ENCODE data around the gene BRAF.

Gene BRAF

GRCh38 chr7:140889150-140889549, 35.6 kb downstream of the BRAF start:
- H3K27ac ChIP-seq (ENCODE audit: low read length): no peak overlapping the region
- peaks cover 82% of the 10 kb centered on the region for H3K79me2 ChIP-seq (ENCODE audit: low read length)
- H3K4me2 ChIP-seq (ENCODE audit: low read depth, low read length): no peak overlapping the region

GRCh38 chr7:140888087-140888486, 36.6 kb downstream of the BRAF start:
- Histone ChIP-seq H3K4me3 (ENCODE audit: low read length) (no peak overlapping the region), H3K9me3 (replicated peaks; ENCODE audit: insufficient read depth, low read length) (no peaks in the 10 kb centered on the region), H3K9ac (ENCODE audit: low read length) (no peak overlapping the region), H3K79me2 (ENCODE audit: low read length) (peaks cover 78% of the 10 kb centered on the region), H2AFZ (ENCODE audit: low read length) (no peak overlapping the region), H4K20me1 (ENCODE audit: insufficient read depth, low read length) (no peaks in the 10 kb centered on the region; the same call in 1 of the 2 replicates), H3K27ac (ENCODE audit: low read length) (no peak overlapping the region), H3K36me3 (replicated peaks; ENCODE audit: insufficient read depth, low read length) (no peaks in the 10 kb centered on the region), H3K9me2 (replicated peaks; ENCODE audit: insufficient read depth, low read length) (no peaks in the 10 kb centered on the region), H3K4me1 (ENCODE audit: low read length) (no peaks in the 10 kb centered on the region), H3K4me2 (ENCODE audit: low read depth, low read length) (no peak overlapping the region), H3F3A (ENCODE audit: insufficient read depth, low read length) (no peaks in the 10 kb centered on the region), H3K27me3 (replicated peaks; ENCODE audit: insufficient read depth, low read length) (no peaks in the 10 kb centered on the region)
- no peak for DNase-seq
- TF ChIP-seq EZH2phosphoT487 (IDR thresholded peaks at IDR 0.05; ENCODE audit: low read length): no peak
- TF ChIP-seq, protein P1, sequence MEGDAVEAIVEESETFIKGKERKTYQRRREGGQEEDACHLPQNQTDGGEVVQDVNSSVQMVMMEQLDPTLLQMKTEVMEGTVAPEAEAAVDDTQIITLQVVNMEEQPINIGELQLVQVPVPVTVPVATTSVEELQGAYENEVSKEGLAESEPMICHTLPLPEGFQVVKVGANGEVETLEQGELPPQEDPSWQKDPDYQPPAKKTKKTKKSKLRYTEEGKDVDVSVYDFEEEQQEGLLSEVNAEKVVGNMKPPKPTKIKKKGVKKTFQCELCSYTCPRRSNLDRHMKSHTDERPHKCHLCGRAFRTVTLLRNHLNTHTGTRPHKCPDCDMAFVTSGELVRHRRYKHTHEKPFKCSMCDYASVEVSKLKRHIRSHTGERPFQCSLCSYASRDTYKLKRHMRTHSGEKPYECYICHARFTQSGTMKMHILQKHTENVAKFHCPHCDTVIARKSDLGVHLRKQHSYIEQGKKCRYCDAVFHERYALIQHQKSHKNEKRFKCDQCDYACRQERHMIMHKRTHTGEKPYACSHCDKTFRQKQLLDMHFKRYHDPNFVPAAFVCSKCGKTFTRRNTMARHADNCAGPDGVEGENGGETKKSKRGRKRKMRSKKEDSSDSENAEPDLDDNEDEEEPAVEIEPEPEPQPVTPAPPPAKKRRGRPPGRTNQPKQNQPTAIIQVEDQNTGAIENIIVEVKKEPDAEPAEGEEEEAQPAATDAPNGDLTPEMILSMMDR (IDR thresholded peaks at IDR 0.05; ENCODE audit: low read length): no peak
- TF ChIP-seq EZH2 (optimal IDR thresholded peaks at IDR 0.05; ENCODE audit: low read depth, low read length): no peak

More at GRCh38 chr7:140889150-140889549, 35.6 kb downstream of the BRAF start:
- Histone ChIP-seq H3K9me2 (replicated peaks; ENCODE audit: insufficient read depth, low read length) (no peaks in the 10 kb centered on the region), H3K9me3 (replicated peaks; ENCODE audit: insufficient read depth, low read length) (no peaks in the 10 kb centered on the region), H4K20me1 (ENCODE audit: insufficient read depth, low read length) (no peaks in the 10 kb centered on the region; the same call in 1 of the 2 replicates), H3K27me3 (replicated peaks; ENCODE audit: insufficient read depth, low read length) (no peaks in the 10 kb centered on the region), H2AFZ (ENCODE audit: low read length) (no peak overlapping the region), H3K4me3 (ENCODE audit: low read length) (no peak overlapping the region), H3K36me3 (replicated peaks; ENCODE audit: insufficient read depth, low read length) (no peaks in the 10 kb centered on the region), H3K4me1 (ENCODE audit: low read length) (no peaks in the 10 kb centered on the region), H3K9ac (ENCODE audit: low read length) (no peak overlapping the region), H3F3A (ENCODE audit: insufficient read depth, low read length) (no peaks in the 10 kb centered on the region)
- TF ChIP-seq EZH2phosphoT487 (IDR thresholded peaks at IDR 0.05; ENCODE audit: low read length) (no peak), EZH2 (optimal IDR thresholded peaks at IDR 0.05; ENCODE audit: low read depth, low read length) (no peak)
- TF ChIP-seq, protein P1 (IDR thresholded peaks at IDR 0.05; ENCODE audit: low read length): no peak
- DNase-seq: no peak

DNA sequence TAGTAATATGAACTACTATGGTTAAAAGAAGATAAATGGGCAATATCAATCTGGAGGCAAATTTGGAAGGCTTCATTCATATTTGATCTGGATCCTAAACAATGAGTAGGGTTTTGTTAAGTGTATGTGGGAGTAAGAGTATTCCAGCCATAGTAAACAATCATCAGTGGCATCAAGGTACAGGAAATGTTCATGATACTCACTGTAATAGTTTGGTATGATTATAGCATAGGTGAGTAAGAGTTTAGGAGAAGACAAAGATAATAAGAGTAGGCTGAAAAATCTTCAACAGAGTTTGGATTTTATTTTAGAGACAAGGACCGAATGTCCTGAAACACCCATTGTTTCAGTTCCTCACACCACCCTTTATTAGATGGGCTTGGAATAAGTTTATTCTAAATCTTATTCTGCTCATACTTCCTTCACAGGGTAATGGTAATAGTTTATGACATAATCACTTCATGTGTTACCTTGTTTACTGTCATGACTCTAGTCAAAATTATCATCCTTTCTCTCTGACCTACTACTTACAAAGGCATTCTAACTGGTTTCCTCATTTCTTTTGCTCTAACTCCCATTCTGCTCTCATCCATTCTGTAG, 38.9 kb downstream of the BRAF start:
- Histone ChIP-seq H3K4me2 (ENCODE audit: low read depth, low read length) (no peak overlapping the region), H4K20me1 (ENCODE audit: insufficient read depth, low read length) (peaks cover 4% of the 10 kb centered on the region; the same call in 1 of the 2 replicates)

More for the DNA sequence above, 38.9 kb downstream of the BRAF start:
- Histone ChIP-seq H3K27ac (ENCODE audit: low read length) (no peak overlapping the region), H3K4me3 (ENCODE audit: low read length) (no peak overlapping the region), H3K9me2 (replicated peaks; ENCODE audit: insufficient read depth, low read length) (no peaks in the 10 kb centered on the region), H3K9ac (ENCODE audit: low read length) (no peak overlapping the region), H3K27me3 (replicated peaks; ENCODE audit: insufficient read depth, low read length) (no peaks in the 10 kb centered on the region), H3F3A (ENCODE audit: insufficient read depth, low read length) (no peaks in the 10 kb centered on the region), H2AFZ (ENCODE audit: low read length) (no peak overlapping the region), H3K79me2 (ENCODE audit: low read length) (peaks cover 64% of the 10 kb centered on the region), H3K4me1 (ENCODE audit: low read length) (no peaks in the 10 kb centered on the region), H3K9me3 (replicated peaks; ENCODE audit: insufficient read depth, low read length) (no peaks in the 10 kb centered on the region), H3K36me3 (replicated peaks; ENCODE audit: insufficient read depth, low read length) (no peaks in the 10 kb centered on the region)
- TF ChIP-seq, protein P1 (IDR thresholded peaks at IDR 0.05; ENCODE audit: low read length): no peak
- TF ChIP-seq EZH2phosphoT487 (IDR thresholded peaks at IDR 0.05; ENCODE audit: low read length) (no peak), EZH2 (optimal IDR thresholded peaks at IDR 0.05; ENCODE audit: low read depth, low read length) (no peak)
- DNase-seq: no peak

Data from MM.1S (cell line).